Measurements from ENCODE around the gene ACOXL. TPM values are rescaled to one million over a fixed set of nuclear protein-coding genes. Genes with fewer than 3 reads are reported as not detected.
A peak's percentile ranks its signal among the peaks of the same experiment; 100 is the strongest.

The ACOXL gene
- total RNA-seq, 1 donor from 2014 or later: 0.23 TPM

DNA sequence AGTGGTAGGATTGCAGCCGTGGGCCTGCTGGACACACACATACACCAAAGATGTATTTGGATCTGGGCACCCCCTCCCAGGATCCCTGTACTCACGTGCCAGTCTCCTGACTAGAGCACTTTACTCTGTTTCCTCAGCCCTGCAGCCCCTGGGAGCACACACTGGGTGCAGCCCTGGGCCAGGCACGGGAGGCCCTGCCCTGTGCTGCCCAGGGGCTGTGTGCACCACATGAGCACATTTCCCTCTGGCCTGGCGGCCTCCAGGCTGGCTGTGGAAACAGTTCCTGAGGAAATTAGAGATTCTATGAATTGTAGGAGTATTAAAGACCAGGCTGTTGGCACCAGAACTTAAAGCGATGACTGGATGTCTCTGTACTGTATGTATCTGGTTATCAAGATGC lies 433.7 kb downstream of the ACOXL start:
- Histone ChIP-seq H3K27me3 (ENCODE audit: insufficient read depth, low read length) (no peaks in the 10 kb centered on the region), H3K27ac (ENCODE audit: low read depth, low read length) (no peak overlapping the region), H2AFZ (ENCODE audit: low read depth, low read length) (no peak overlapping the region), H3K4me2 (ENCODE audit: low read length) (no peak overlapping the region), H4K20me1 (ENCODE audit: insufficient read depth, low read length) (no peaks in the 10 kb centered on the region), H3K9me3 (ENCODE audit: insufficient read depth, low read depth, low read length) (no peaks in the 10 kb centered on the region), H3K4me3 (ENCODE audit: insufficient read depth, low read depth, low read length) (no peak overlapping the region), H3K79me2 (ENCODE audit: insufficient read depth, low read length) (no peaks in the 10 kb centered on the region), H3K9ac (ENCODE audit: low read length) (no peak overlapping the region), H3K36me3 (ENCODE audit: insufficient read depth, low read length) (no peaks in the 10 kb centered on the region), H3K4me1 (ENCODE audit: insufficient read depth, low read length) (peaks cover 36% of the 10 kb centered on the region)
- Mint-ChIP-seq H3K27me3 (ENCODE audit: low read depth, unreplicated experiment) (no peaks in the 10 kb centered on the region), H3K36me3 (ENCODE audit: low read depth, unreplicated experiment) (peaks cover 16% of the 10 kb centered on the region), H3K9me3 (ENCODE audit: unreplicated experiment) (no peaks in the 10 kb centered on the region), H3K4me3 (ENCODE audit: unreplicated experiment) (no peak overlapping the region), H3K27ac (ENCODE audit: unreplicated experiment) (no peak overlapping the region), H3K4me1 (ENCODE audit: low read depth, unreplicated experiment) (peaks cover 47% of the 10 kb centered on the region)
- no peak for DNase-seq (ENCODE audit: low read depth)
- TF ChIP-seq CTCF (IDR thresholded peaks at IDR 0.05; ENCODE audit: insufficient read depth, low read depth, low read length) (no peak), EZH2 (IDR thresholded peaks at IDR 0.05; ENCODE audit: insufficient read depth, low read length) (no peak)
- FAIRE-seq: no peak

DNA sequence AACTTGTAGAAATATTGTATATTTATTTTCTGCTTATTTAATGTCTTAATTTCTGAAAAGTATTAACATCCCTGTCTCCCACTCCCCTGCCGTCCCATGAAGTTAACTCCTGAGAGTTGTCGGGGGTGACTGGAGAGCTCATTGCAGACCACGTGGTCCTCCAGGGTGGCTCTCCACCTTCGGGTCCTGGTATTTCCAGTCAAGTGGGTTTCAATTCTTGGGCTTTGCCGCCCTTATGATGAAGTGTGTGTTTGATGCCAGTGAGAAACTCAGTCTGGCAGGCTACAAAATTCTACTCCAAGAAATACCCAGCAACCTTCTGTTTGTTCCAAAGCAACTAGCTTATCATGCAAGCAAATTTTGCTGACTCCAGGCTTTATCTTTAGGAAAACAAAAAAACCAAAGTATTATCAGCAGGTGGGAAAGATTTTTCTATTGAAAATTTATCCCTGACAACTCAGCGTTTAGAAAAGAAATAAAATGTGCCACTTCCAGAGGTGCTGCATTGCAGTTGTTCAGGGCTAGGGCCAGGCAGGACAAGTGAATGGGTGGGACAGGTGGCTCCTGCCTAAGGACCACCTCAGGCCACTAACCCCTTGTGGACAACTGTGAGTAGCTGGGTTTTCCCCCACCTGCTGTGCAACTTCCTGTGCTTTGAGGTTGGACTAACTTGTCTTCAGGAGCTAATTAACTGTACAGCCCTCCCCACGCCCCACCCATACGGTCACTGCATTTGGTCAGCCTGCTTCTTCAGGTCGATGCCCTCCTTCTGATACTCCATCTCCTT lies 434.9 kb downstream of the ACOXL start:
- Histone ChIP-seq H4K20me1 (ENCODE audit: insufficient read depth, low read length) (no peaks in the 10 kb centered on the region), H3K4me3 (ENCODE audit: insufficient read depth, low read depth, low read length) (no peak overlapping the region), H2AFZ (ENCODE audit: low read depth, low read length) (no peak overlapping the region), H3K4me1 (ENCODE audit: insufficient read depth, low read length) (peaks cover 25% of the 10 kb centered on the region), H3K79me2 (ENCODE audit: insufficient read depth, low read length) (no peaks in the 10 kb centered on the region), H3K4me2 (ENCODE audit: low read length) (no peak overlapping the region), H3K36me3 (ENCODE audit: insufficient read depth, low read length) (no peaks in the 10 kb centered on the region), H3K9me3 (ENCODE audit: insufficient read depth, low read depth, low read length) (no peaks in the 10 kb centered on the region), H3K27ac (ENCODE audit: low read depth, low read length) (no peak overlapping the region), H3K27me3 (ENCODE audit: insufficient read depth, low read length) (no peaks in the 10 kb centered on the region), H3K9ac (ENCODE audit: low read length) (no peak overlapping the region)
- Mint-ChIP-seq H3K4me1 (ENCODE audit: low read depth, unreplicated experiment) (peaks cover 45% of the 10 kb centered on the region), H3K9me3 (ENCODE audit: unreplicated experiment) (no peaks in the 10 kb centered on the region), H3K27ac (ENCODE audit: unreplicated experiment) (peak overlapping the region; percentile 53), H3K36me3 (ENCODE audit: low read depth, unreplicated experiment) (peaks cover 16% of the 10 kb centered on the region), H3K4me3 (ENCODE audit: unreplicated experiment) (no peak overlapping the region), H3K27me3 (ENCODE audit: low read depth, unreplicated experiment) (no peaks in the 10 kb centered on the region)
- FAIRE-seq: no peak
- TF ChIP-seq CTCF (IDR thresholded peaks at IDR 0.05; ENCODE audit: insufficient read depth, low read depth, low read length): no peak
- no peak for DNase-seq (ENCODE audit: low read depth)

DNA sequence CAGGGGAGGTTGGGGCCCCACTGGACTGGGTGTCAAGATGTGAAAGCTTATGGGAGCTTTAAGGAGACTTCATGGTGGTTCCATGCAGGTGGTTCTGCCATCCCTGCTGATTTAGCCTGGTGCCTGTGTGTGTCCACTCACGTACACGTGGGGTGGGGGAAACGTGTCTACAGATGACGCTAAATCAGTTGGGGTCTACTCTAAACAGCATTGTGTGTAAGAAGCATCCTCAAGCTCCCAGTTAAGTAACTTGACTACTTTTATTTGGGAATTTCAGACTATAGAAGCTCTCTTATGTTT lies 435.4 kb downstream of the ACOXL start:
- Mint-ChIP-seq H3K36me3 (ENCODE audit: low read depth, unreplicated experiment) (peaks cover 14% of the 10 kb centered on the region), H3K4me3 (ENCODE audit: unreplicated experiment) (no peak overlapping the region), H3K27me3 (ENCODE audit: low read depth, unreplicated experiment) (no peaks in the 10 kb centered on the region), H3K9me3 (ENCODE audit: unreplicated experiment) (no peaks in the 10 kb centered on the region), H3K4me1 (ENCODE audit: low read depth, unreplicated experiment) (peaks cover 40% of the 10 kb centered on the region), H3K27ac (ENCODE audit: unreplicated experiment) (peak overlapping the region; percentile 53)
- Histone ChIP-seq H2AFZ (ENCODE audit: low read depth, low read length) (no peak overlapping the region), H3K27me3 (ENCODE audit: insufficient read depth, low read length) (no peaks in the 10 kb centered on the region), H3K9ac (ENCODE audit: low read length) (no peak overlapping the region), H3K36me3 (ENCODE audit: insufficient read depth, low read length) (no peaks in the 10 kb centered on the region), H3K9me3 (ENCODE audit: insufficient read depth, low read depth, low read length) (no peaks in the 10 kb centered on the region), H3K4me1 (ENCODE audit: insufficient read depth, low read length) (peaks cover 19% of the 10 kb centered on the region), H3K4me3 (ENCODE audit: insufficient read depth, low read depth, low read length) (no peak overlapping the region), H3K79me2 (ENCODE audit: insufficient read depth, low read length) (no peaks in the 10 kb centered on the region), H3K4me2 (ENCODE audit: low read length) (peak overlapping the region; percentile 22), H3K27ac (ENCODE audit: low read depth, low read length) (no peak overlapping the region), H4K20me1 (ENCODE audit: insufficient read depth, low read length) (no peaks in the 10 kb centered on the region)
- TF ChIP-seq CTCF (IDR thresholded peaks at IDR 0.05; ENCODE audit: insufficient read depth, low read depth, low read length) (no peak), EZH2 (IDR thresholded peaks at IDR 0.05; ENCODE audit: insufficient read depth, low read length) (no peak)
- FAIRE-seq (no peak), DNase-seq (ENCODE audit: low read depth) (no peak)

Data from astrocyte (in vitro differentiated cells and primary cell).